Neutrophil (primary cell): ENCODE results near the gene SOCS6.

ENCODE experiments used
- H3K27ac ChIP-seq: fragments of 200-600 bp; sonication (generic); 2 replicates; pipeline ENCODE4 v1.5.1; 2016; ENCODE audit warnings: mild to moderate bottlenecking, moderate library complexity
- H3K27me3 ChIP-seq: fragments of 200-600 bp; sonication (generic); 2 replicates; pipeline ENCODE4 v1.6.0; 2016; ENCODE audit warnings: mild to moderate bottlenecking
- H3K36me3 ChIP-seq: fragments of 200-600 bp; sonication (generic); 2 replicates; pipeline ENCODE4 v1.5.1; 2017
- H3K4me1 ChIP-seq, 2 experiments: fragments of 200-600 bp in 1 of 2; sonication (generic) in 1 of 2; 1 replicate in 1 of 2; 2 replicates in 1 of 2; pipeline versions ENCODE4 v1.5.1 to v1.6.1; 2013 to 2016; ENCODE audit warnings: low read depth in 1 of 2, low read length in 1 of 2, mild to moderate bottlenecking in 1 of 2, moderate library complexity in 1 of 2; ENCODE audit not compliant: control insufficient read depth in 1 of 2, insufficient read depth in 1 of 2
- H3K4me3 ChIP-seq, 2 experiments: fragments of 200-600 bp in 1 of 2; sonication (generic) in 1 of 2; 1 replicate in 1 of 2; 2 replicates in 1 of 2; pipeline ENCODE4 v1.5.1; 2013 to 2016; ENCODE audit warnings: low read depth in 1 of 2, low read length in 1 of 2, mild to moderate bottlenecking in 1 of 2, moderate library complexity in 1 of 2
- H3K9me3 ChIP-seq: fragments of 200-600 bp; sonication (generic); 2 replicates; pipeline ENCODE4 v1.5.1; 2016
- TF ChIP-seq, protein P1 (sequence below): fragments of 200-600 bp; sonication (generic); IDR thresholded peaks from 2 replicates; pipeline ENCODE4 v1.5.1; 2016; ENCODE audit warnings: antibody characterized with exemption

Gene SOCS6

GRCh38 chr18:70319187-70319586, 30.3 kb downstream of the SOCS6 start:
- no peaks in the 10 kb centered on the region for H3K27me3 ChIP-seq
- no peak overlapping the region for H3K4me3 ChIP-seq
- TF ChIP-seq, protein P1, sequence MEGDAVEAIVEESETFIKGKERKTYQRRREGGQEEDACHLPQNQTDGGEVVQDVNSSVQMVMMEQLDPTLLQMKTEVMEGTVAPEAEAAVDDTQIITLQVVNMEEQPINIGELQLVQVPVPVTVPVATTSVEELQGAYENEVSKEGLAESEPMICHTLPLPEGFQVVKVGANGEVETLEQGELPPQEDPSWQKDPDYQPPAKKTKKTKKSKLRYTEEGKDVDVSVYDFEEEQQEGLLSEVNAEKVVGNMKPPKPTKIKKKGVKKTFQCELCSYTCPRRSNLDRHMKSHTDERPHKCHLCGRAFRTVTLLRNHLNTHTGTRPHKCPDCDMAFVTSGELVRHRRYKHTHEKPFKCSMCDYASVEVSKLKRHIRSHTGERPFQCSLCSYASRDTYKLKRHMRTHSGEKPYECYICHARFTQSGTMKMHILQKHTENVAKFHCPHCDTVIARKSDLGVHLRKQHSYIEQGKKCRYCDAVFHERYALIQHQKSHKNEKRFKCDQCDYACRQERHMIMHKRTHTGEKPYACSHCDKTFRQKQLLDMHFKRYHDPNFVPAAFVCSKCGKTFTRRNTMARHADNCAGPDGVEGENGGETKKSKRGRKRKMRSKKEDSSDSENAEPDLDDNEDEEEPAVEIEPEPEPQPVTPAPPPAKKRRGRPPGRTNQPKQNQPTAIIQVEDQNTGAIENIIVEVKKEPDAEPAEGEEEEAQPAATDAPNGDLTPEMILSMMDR, result no peak
- H3K36me3 ChIP-seq, result no peaks in the 10 kb centered on the region
- no peaks in the 10 kb centered on the region for H3K9me3 ChIP-seq
- no peaks in the 10 kb centered on the region for H3K4me1 ChIP-seq
- H3K27ac ChIP-seq, result no peak overlapping the region

- H3K36me3 ChIP-seq, result no peaks in the 10 kb centered on the region
Measured at GRCh38 chr18:70321616-70322015, 32.8 kb downstream of the SOCS6 start.

GRCh38 chr18:70322385-70322784, 33.5 kb downstream of the SOCS6 start:
- Histone ChIP-seq H3K4me3 (no peak overlapping the region), H3K9me3 (no peaks in the 10 kb centered on the region), H3K4me1 (no peaks in the 10 kb centered on the region), H3K27me3 (no peaks in the 10 kb centered on the region), H3K27ac (no peak overlapping the region), H3K36me3 (no peaks in the 10 kb centered on the region)
- TF ChIP-seq, protein P1, result no peak

More at GRCh38 chr18:70321616-70322015, 32.8 kb downstream of the SOCS6 start:
- H3K4me3 ChIP-seq, result no peak overlapping the region
- no peaks in the 10 kb centered on the region for H3K9me3 ChIP-seq
- H3K4me1 ChIP-seq, result no peaks in the 10 kb centered on the region
- TF ChIP-seq, protein P1, result no peak
- no peak overlapping the region for H3K27ac ChIP-seq
- no peaks in the 10 kb centered on the region for H3K27me3 ChIP-seq

- Histone ChIP-seq H3K27me3 (no peaks in the 10 kb centered on the region), H3K36me3 (no peaks in the 10 kb centered on the region), H3K9me3 (no peaks in the 10 kb centered on the region), H3K27ac (no peak overlapping the region), H3K4me1 (no peaks in the 10 kb centered on the region), H3K4me3 (no peak overlapping the region)
- TF ChIP-seq, protein P1, result no peak
Measured at GRCh38 chr18:70322928-70323327, 34.1 kb downstream of the SOCS6 start.

- Histone ChIP-seq H3K27me3 (no peaks in the 10 kb centered on the region), H3K9me3 (no peaks in the 10 kb centered on the region), H3K4me1 (no peaks in the 10 kb centered on the region), H3K4me3 (no peak overlapping the region), H3K27ac (no peak overlapping the region), H3K36me3 (no peaks in the 10 kb centered on the region)
- TF ChIP-seq, protein P1, result no peak
Measured at GRCh38 chr18:70324897-70325296, 36.1 kb downstream of the SOCS6 start.

GRCh38 chr18:70326255-70326654, 37.4 kb downstream of the SOCS6 start:
- TF ChIP-seq, protein P1, result no peak
- no peak overlapping the region for H3K4me3 ChIP-seq
- H3K36me3 ChIP-seq, result no peaks in the 10 kb centered on the region
- H3K9me3 ChIP-seq, result no peaks in the 10 kb centered on the region
- H3K27me3 ChIP-seq, result no peaks in the 10 kb centered on the region
- H3K4me1 ChIP-seq, result no peaks in the 10 kb centered on the region
- no peak overlapping the region for H3K27ac ChIP-seq
